Measurements from ENCODE around the gene ANKRD33.

Gene ANKRD33

GRCh38 chr12:51923506-51924365 lies 35.8 kb downstream of the ANKRD33 start:
- Histone ChIP-seq H2BK15ac (replicated peaks; ENCODE audit: low read depth) (no peak overlapping the region), H3K4me1 (ENCODE audit: control insufficient read depth, low read depth, low read length) (peaks cover 17% of the 10 kb centered on the region), H3K27ac (ENCODE audit: low read depth, low read length) (no peak overlapping the region), H3K4me3 (ENCODE audit: low read length) (no peak overlapping the region), H3K18ac (ENCODE audit: low read length) (no peak overlapping the region), H3K27me3 (ENCODE audit: insufficient read depth, low read length, poor library complexity) (no peaks in the 10 kb centered on the region), H3K4ac (ENCODE audit: low read depth, low read length) (no peak overlapping the region), H4K8ac (ENCODE audit: low read depth, low read length) (no peak overlapping the region), H2BK120ac (ENCODE audit: low read depth, low read length) (no peak overlapping the region), H3K56ac (ENCODE audit: low read length) (peak overlapping the region; percentile 61), H2BK5ac (ENCODE audit: low read length) (peak overlapping the region; percentile 11), H3K9ac (ENCODE audit: low read length) (peak overlapping the region; percentile 14), H2AK5ac (ENCODE audit: low read length) (no peak overlapping the region), H4K5ac (ENCODE audit: low read length) (no peak overlapping the region), H3K23ac (ENCODE audit: low read length) (no peak overlapping the region), H3K36me3 (ENCODE audit: control insufficient read depth, insufficient read depth, low read length) (no peaks in the 10 kb centered on the region), H3K79me2 (ENCODE audit: control insufficient read depth, insufficient read depth, low read length) (no peaks in the 10 kb centered on the region), H3K4me2 (ENCODE audit: low read length) (no peak overlapping the region), H3K79me1 (ENCODE audit: low read length) (no peaks in the 10 kb centered on the region)
- no CpG with 5 or more reads among the region's 31 CpGs for WGBS (ENCODE audit: extremely low coverage, insufficient coverage, low lambda C conversion rate)
- DNase-seq = peak; percentile 47

DNA sequence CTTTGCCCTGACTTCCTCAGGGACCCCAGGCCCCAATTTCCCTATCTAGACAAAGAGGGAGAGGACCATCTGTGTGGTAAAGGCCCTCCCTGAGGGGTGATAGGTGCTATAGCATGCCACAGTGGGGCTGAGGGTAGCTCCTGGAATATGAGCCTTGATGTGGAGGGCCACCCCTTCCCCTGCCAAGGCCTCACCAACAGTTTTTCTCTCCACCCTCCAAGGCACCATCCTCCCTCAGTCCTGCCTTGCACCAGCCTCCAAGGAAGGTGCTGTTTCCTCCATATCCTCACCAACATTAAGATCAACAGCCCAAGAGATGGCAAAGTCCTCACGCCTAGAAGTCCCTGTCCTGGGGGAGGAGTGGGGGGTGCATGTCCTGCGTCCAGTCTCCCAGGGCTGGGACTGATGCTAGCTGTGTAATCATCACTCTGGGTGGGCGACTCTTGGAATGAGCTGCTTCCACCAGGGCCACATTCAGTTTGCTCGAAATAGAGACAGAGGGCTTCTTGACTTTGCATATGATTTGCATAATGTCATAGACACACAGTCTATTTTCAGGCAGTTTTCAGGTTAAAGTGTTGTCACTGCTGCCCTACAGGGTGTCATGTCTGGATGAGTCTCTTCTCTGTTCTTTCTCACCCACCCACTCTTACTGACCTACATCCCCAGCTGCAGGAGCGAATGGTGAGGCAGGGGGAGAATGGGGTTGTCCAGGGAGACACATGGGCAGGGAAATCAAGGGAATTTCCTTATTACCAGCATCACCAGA lies 36.8 kb downstream of the ANKRD33 start:
- Histone ChIP-seq H3K79me2 (ENCODE audit: control insufficient read depth, insufficient read depth, low read length) (no peaks in the 10 kb centered on the region), H3K36me3 (ENCODE audit: control insufficient read depth, insufficient read depth, low read length) (no peaks in the 10 kb centered on the region), H3K27me3 (ENCODE audit: insufficient read depth, low read length, poor library complexity) (no peaks in the 10 kb centered on the region), H2BK5ac (ENCODE audit: low read length) (no peak overlapping the region), H2AK5ac (ENCODE audit: low read length) (peak overlapping the region; percentile 28), H3K56ac (ENCODE audit: low read length) (peak overlapping the region; percentile 58), H3K79me1 (ENCODE audit: low read length) (no peaks in the 10 kb centered on the region), H3K4me1 (ENCODE audit: control insufficient read depth, low read depth, low read length) (peaks cover 17% of the 10 kb centered on the region), H3K9ac (ENCODE audit: low read length) (no peak overlapping the region), H3K27ac (ENCODE audit: low read depth, low read length) (no peak overlapping the region), H2BK15ac (replicated peaks; ENCODE audit: low read depth) (no peak overlapping the region), H4K5ac (ENCODE audit: low read length) (no peak overlapping the region), H4K8ac (ENCODE audit: low read depth, low read length) (no peak overlapping the region), H3K4me3 (ENCODE audit: low read length) (no peak overlapping the region), H3K4ac (ENCODE audit: low read depth, low read length) (no peak overlapping the region), H3K4me2 (ENCODE audit: low read length) (no peak overlapping the region), H2BK120ac (ENCODE audit: low read depth, low read length) (no peak overlapping the region), H3K23ac (ENCODE audit: low read length) (peak overlapping the region; percentile 32), H3K18ac (ENCODE audit: low read length) (no peak overlapping the region)
- DNase-seq = no peak
- no CpG with 5 or more reads among the region's 5 CpGs for WGBS (ENCODE audit: extremely low coverage, insufficient coverage, low lambda C conversion rate)

- Histone ChIP-seq H3K4me3 (ENCODE audit: low read length) (no peak overlapping the region), H3K4ac (ENCODE audit: low read depth, low read length) (no peak overlapping the region), H2BK5ac (ENCODE audit: low read length) (no peak overlapping the region), H3K56ac (ENCODE audit: low read length) (peak overlapping the region; percentile 43), H3K9ac (ENCODE audit: low read length) (no peak overlapping the region), H2BK15ac (replicated peaks; ENCODE audit: low read depth) (no peak overlapping the region), H3K27me3 (ENCODE audit: insufficient read depth, low read length, poor library complexity) (no peaks in the 10 kb centered on the region), H3K27ac (ENCODE audit: low read depth, low read length) (peak overlapping the region; percentile 20), H2BK120ac (ENCODE audit: low read depth, low read length) (no peak overlapping the region), H3K18ac (ENCODE audit: low read length) (no peak overlapping the region), H3K79me2 (ENCODE audit: control insufficient read depth, insufficient read depth, low read length) (no peaks in the 10 kb centered on the region), H3K23ac (ENCODE audit: low read length) (no peak overlapping the region), H4K5ac (ENCODE audit: low read length) (no peak overlapping the region), H2AK5ac (ENCODE audit: low read length) (no peak overlapping the region), H4K8ac (ENCODE audit: low read depth, low read length) (no peak overlapping the region), H3K36me3 (ENCODE audit: control insufficient read depth, insufficient read depth, low read length) (no peaks in the 10 kb centered on the region), H3K79me1 (ENCODE audit: low read length) (no peaks in the 10 kb centered on the region), H3K4me1 (ENCODE audit: control insufficient read depth, low read depth, low read length) (peaks cover 17% of the 10 kb centered on the region), H3K4me2 (ENCODE audit: low read length) (no peak overlapping the region)
- DNase-seq = no peak
- WGBS (ENCODE audit: extremely low coverage, insufficient coverage, low lambda C conversion rate) = no CpG with 5 or more reads among the region's 3 CpGs
Measured at GRCh38 chr12:51925346-51926063, 37.6 kb downstream of the ANKRD33 start.

DNA sequence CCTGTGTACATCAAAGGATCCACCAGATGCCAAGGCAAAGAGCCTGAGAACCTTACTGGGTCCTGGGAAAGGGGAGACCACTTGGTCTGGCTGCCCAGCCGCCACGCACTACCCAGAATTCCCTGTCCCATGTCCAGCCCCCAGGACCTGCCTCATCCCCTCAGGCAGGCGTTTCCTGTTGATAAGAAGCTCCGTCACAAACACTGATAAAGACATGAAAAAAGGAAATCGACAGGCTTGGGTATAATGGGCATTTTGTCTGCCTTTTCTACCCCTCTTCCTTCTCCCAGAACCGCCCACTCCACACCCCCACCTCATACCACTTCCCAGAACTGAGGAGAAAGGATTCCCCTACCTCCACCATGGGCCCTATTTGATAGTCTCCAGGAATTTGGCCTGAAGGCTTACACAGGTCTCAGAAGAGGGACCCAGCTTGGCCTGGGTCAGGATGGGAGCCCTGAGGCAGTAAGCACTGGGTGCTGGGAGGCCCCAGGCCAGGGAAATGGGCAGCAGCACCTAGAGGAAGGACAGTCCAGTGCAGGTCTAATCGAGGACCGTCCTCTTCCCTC lies 38.2 kb downstream of the ANKRD33 start:
- no peak overlapping the region for H3K4ac ChIP-seq (ENCODE audit: low read depth, low read length)
- H3K27me3 ChIP-seq (ENCODE audit: insufficient read depth, low read length, poor library complexity) = no peaks in the 10 kb centered on the region
- peaks cover 16% of the 10 kb centered on the region for H3K4me1 ChIP-seq (ENCODE audit: control insufficient read depth, low read depth, low read length)
- no peaks in the 10 kb centered on the region for H3K79me1 ChIP-seq (ENCODE audit: low read length)
- no CpG with 5 or more reads among the region's 8 CpGs for WGBS (ENCODE audit: extremely low coverage, insufficient coverage, low lambda C conversion rate)
- H3K4me2 ChIP-seq (ENCODE audit: low read length) = no peak overlapping the region
- H2BK15ac ChIP-seq (replicated peaks; ENCODE audit: low read depth) = no peak overlapping the region
- H2AK5ac ChIP-seq (ENCODE audit: low read length) = no peak overlapping the region
- no peak overlapping the region for H3K18ac ChIP-seq (ENCODE audit: low read length)
- H4K5ac ChIP-seq (ENCODE audit: low read length) = no peak overlapping the region
- peak; percentile 79 for DNase-seq
- H3K4me3 ChIP-seq (ENCODE audit: low read length) = no peak overlapping the region
- peak overlapping the region; percentile 77 for H3K56ac ChIP-seq (ENCODE audit: low read length)
- H4K8ac ChIP-seq (ENCODE audit: low read depth, low read length) = peak overlapping the region; percentile 39
- H3K23ac ChIP-seq (ENCODE audit: low read length) = no peak overlapping the region
- H3K36me3 ChIP-seq (ENCODE audit: control insufficient read depth, insufficient read depth, low read length) = no peaks in the 10 kb centered on the region
- no peak overlapping the region for H2BK120ac ChIP-seq (ENCODE audit: low read depth, low read length)
- H3K79me2 ChIP-seq (ENCODE audit: control insufficient read depth, insufficient read depth, low read length) = no peaks in the 10 kb centered on the region
- peak overlapping the region; percentile 35 for H3K9ac ChIP-seq (ENCODE audit: low read length)
- peak overlapping the region; percentile 59 for H2BK5ac ChIP-seq (ENCODE audit: low read length)
- H3K27ac ChIP-seq (ENCODE audit: low read depth, low read length) = peak overlapping the region; percentile 20

DNA sequence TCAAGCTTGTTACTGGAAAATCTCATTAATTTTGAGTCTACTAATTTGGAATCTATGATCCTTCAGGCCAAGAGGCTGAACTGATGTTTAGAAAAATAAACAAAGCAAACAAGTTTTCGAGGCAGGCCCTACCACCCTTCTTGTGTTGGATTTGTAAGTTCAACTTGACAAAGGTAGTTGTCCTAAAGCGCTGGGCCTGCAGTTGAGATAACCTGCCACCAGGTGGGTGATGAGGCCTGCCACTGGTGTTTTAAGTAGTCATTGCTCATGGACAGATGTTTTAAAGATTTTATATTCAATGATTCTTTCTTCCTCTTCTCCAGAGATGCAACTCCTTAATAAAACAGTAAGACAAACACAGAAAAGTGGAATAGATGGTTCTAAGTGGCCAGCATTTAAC lies 38.8 kb downstream of the ANKRD33 start:
- Histone ChIP-seq H3K18ac (ENCODE audit: low read length) (no peak overlapping the region), H3K27me3 (ENCODE audit: insufficient read depth, low read length, poor library complexity) (no peaks in the 10 kb centered on the region), H3K56ac (ENCODE audit: low read length) (no peak overlapping the region), H3K4me1 (ENCODE audit: control insufficient read depth, low read depth, low read length) (peaks cover 15% of the 10 kb centered on the region), H2BK5ac (ENCODE audit: low read length) (no peak overlapping the region), H2BK15ac (replicated peaks; ENCODE audit: low read depth) (no peak overlapping the region), H3K4me3 (ENCODE audit: low read length) (no peak overlapping the region), H3K23ac (ENCODE audit: low read length) (no peak overlapping the region), H3K4ac (ENCODE audit: low read depth, low read length) (no peak overlapping the region), H4K8ac (ENCODE audit: low read depth, low read length) (no peak overlapping the region), H4K5ac (ENCODE audit: low read length) (no peak overlapping the region), H3K4me2 (ENCODE audit: low read length) (no peak overlapping the region), H3K79me2 (ENCODE audit: control insufficient read depth, insufficient read depth, low read length) (no peaks in the 10 kb centered on the region), H2AK5ac (ENCODE audit: low read length) (no peak overlapping the region), H3K79me1 (ENCODE audit: low read length) (no peaks in the 10 kb centered on the region), H2BK120ac (ENCODE audit: low read depth, low read length) (no peak overlapping the region), H3K9ac (ENCODE audit: low read length) (no peak overlapping the region), H3K36me3 (ENCODE audit: control insufficient read depth, insufficient read depth, low read length) (no peaks in the 10 kb centered on the region), H3K27ac (ENCODE audit: low read depth, low read length) (no peak overlapping the region)
- DNase-seq = peak; percentile 77
- WGBS (ENCODE audit: extremely low coverage, insufficient coverage, low lambda C conversion rate) = no CpG with 5 or more reads among the region's 2 CpGs
